NCI-H146 treated with DMSO at 0.1 percent for 48 hours (cell line): Measurements from ENCODE around the gene ZRANB1.

Experiments
- DNase-seq: peaks from one replicate; lab custom pipeline; 2025; ENCODE audit not compliant: unreplicated experiment; lab: John Stamatoyannopoulos, UW

Gene ZRANB1

GRCh38 chr10:124993345-124993708, 51.4 kb downstream of the ZRANB1 start:
- no peak for DNase-seq

- DNase-seq = no peak
Observed at GRCh38 chr10:124993736-124994451, 52.0 kb downstream of the ZRANB1 start.

- no peak for DNase-seq
Observed at GRCh38 chr10:124994573-124995473, 52.9 kb downstream of the ZRANB1 start.

GRCh38 chr10:124995605-124996004, 53.7 kb downstream of the ZRANB1 start:
- DNase-seq = no peak

- no peak for DNase-seq
Observed at GRCh38 chr10:124996127-124996853, 54.4 kb downstream of the ZRANB1 start.

- no peak for DNase-seq
Observed at GRCh38 chr10:124996854-124997215, 54.9 kb downstream of the ZRANB1 start.

- no peak for DNase-seq
Observed at GRCh38 chr10:124997306-124997705, 55.4 kb downstream of the ZRANB1 start.

GRCh38 chr10:124997771-124998623, 56.1 kb downstream of the ZRANB1 start:
- no peak for DNase-seq

- no peak for DNase-seq
Observed at GRCh38 chr10:124998624-124999291, 56.8 kb downstream of the ZRANB1 start.

GRCh38 chr10:124999433-125000365, 57.8 kb downstream of the ZRANB1 start:
- no peak for DNase-seq

- DNase-seq = no peak
Observed at GRCh38 chr10:125000366-125001312, 58.7 kb downstream of the ZRANB1 start.

GRCh38 chr10:125001313-125002046, 59.6 kb downstream of the ZRANB1 start:
- DNase-seq = no peak

- DNase-seq = no peak
Observed at GRCh38 chr10:125002047-125002422, 60.1 kb downstream of the ZRANB1 start.

GRCh38 chr10:125002423-125003145, 60.7 kb downstream of the ZRANB1 start:
- no peak for DNase-seq

GRCh38 chr10:125003146-125003900, 61.4 kb downstream of the ZRANB1 start:
- DNase-seq = no peak

- DNase-seq = no peak
Observed at GRCh38 chr10:125003901-125004467, 62.1 kb downstream of the ZRANB1 start.
